Keratinocyte (primary cell): ENCODE measurements around the gene ARMC9.

ENCODE experiments used
- EZH2 ChIP-seq: IDR thresholded peaks from one replicate; pipeline ENCODE4 v1.6.1; 2012; ENCODE audit warnings: inconsistent platforms, mild to moderate bottlenecking, low read length, moderate library complexity
- TF ChIP-seq, protein P1 (sequence below), 3 experiments: IDR thresholded peaks in 1 of 3; conservative IDR thresholded peaks in 1 of 3; optimal IDR thresholded peaks in 1 of 3; 2 replicates in 2 of 3; 3 replicates in 1 of 3; pipeline versions ENCODE3 to v1.5.1; 2011; ENCODE audit warnings: low read length in 3 of 3, mild to moderate bottlenecking in 3 of 3, moderate library complexity in 2 of 3, control low read depth in 1 of 3, inconsistent platforms in 1 of 3; ENCODE audit not compliant: insufficient read depth in 2 of 3; ENCODE audit errors: extremely low read depth in 1 of 3

DNA sequence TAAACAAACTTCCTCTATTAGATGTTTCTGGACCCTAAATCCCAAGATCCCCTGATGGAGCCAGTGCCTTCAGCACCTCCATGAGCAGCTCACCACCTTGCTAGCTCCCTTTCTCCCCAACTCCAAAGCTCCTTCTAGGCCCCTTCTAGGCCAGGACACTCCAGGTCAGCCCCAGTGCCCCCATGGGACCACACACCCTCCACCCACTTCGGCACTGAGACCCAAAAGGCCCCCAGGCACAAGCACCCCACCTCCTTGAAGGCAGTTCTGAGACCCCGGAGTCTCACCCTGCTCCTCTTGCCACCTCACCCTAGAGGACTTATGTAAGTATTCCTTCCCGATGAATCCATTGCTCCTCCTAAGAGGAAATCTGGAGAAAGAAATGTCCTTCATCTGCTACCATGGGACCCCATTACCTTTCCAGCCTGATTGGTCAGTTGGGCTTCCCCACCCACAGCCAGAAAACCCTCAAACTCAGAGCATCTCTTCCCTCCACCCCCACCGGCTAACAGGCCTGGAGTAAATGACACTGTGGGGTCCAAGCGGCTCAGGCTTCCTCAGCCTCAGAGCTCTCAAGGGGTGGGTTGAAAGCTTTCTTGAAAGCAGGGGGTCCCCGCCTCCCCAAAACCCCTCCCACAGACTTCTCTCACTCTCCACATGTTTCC, 9.8 kb upstream of the ARMC9 start:
- TF ChIP-seq, protein P1, sequence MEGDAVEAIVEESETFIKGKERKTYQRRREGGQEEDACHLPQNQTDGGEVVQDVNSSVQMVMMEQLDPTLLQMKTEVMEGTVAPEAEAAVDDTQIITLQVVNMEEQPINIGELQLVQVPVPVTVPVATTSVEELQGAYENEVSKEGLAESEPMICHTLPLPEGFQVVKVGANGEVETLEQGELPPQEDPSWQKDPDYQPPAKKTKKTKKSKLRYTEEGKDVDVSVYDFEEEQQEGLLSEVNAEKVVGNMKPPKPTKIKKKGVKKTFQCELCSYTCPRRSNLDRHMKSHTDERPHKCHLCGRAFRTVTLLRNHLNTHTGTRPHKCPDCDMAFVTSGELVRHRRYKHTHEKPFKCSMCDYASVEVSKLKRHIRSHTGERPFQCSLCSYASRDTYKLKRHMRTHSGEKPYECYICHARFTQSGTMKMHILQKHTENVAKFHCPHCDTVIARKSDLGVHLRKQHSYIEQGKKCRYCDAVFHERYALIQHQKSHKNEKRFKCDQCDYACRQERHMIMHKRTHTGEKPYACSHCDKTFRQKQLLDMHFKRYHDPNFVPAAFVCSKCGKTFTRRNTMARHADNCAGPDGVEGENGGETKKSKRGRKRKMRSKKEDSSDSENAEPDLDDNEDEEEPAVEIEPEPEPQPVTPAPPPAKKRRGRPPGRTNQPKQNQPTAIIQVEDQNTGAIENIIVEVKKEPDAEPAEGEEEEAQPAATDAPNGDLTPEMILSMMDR (optimal IDR thresholded peaks at IDR 0.05 in 1 of 3, IDR thresholded peaks at IDR 0.05 in 1 of 3, conservative IDR thresholded peaks at IDR 0.05 in 1 of 3; ENCODE audit: extremely low read depth in 1 of 3, insufficient read depth in 2 of 3, low read length in 3 of 3) = no peak
- no peak for TF ChIP-seq EZH2
